ENCODE data around the gene CYP3A5. TPM values are rescaled to one million over a fixed set of nuclear protein-coding genes. Genes with fewer than 3 reads are reported as not detected.
"Not testable (repeated sequence)": the region's sequence is repeated elsewhere in the genome, so short reads cannot be mapped to it uniquely, and the experiment has no call there.

Gene CYP3A5
- total RNA-seq, 2 donors from 2014 or later, result 0.38 to 0.42 TPM

DNA sequence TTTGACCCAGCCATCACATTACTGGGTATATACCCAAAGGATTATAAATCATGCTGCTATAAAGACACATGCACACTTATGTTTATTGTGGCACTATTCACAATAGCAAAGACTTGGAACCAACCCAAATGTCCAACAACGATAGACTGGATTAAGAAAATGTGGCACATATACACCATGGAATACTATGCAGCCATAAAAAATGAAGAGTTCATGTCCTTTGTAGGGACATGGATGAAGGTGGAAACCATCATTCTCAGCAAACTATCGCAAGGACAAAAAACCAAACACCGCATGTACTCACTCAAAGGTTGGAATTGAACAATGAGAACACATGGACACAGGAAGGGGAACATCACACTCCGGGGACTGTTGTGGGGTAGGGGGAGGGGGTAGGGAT, 11.1 kb upstream of the CYP3A5 start:
- not testable (repeated sequence) for H3K9ac ChIP-seq (ENCODE audit: extremely low read depth, low read length, poor library complexity, severe bottlenecking); H3K27ac Mint-ChIP-seq; H3K27me3 ChIP-seq (ENCODE audit: control insufficient read depth, insufficient read depth, low read length, poor library complexity, severe bottlenecking); H3K4me3 ChIP-seq (ENCODE audit: low read length); H3K36me3 Mint-ChIP-seq (ENCODE audit: low read depth); H3K9me3 ChIP-seq (ENCODE audit: control insufficient read depth, low read length); H3K36me3 ChIP-seq (ENCODE audit: control insufficient read depth, insufficient read depth, low read length); H3K27ac ChIP-seq (ENCODE audit: low read depth, low read length); H3K4me3 Mint-ChIP-seq; DNase-seq
- H3K27me3 Mint-ChIP-seq (ENCODE audit: insufficient read depth), result peaks cover 12% of the 10 kb centered on the region
- peaks cover 18% of the 10 kb centered on the region for H3K4me1 ChIP-seq (ENCODE audit: control insufficient read depth, insufficient read depth, low read length)
- 89 to 100% methylated on average over 3 of the region's 4 CpGs for WGBS, 2 experiments (ENCODE audit: insufficient coverage in 1 of 2, insufficient read length in 1 of 2)
- H3K9me3 Mint-ChIP-seq, result peaks cover 33% of the 10 kb centered on the region
- H3K4me1 Mint-ChIP-seq, result peaks cover 32% of the 10 kb centered on the region

DNA sequence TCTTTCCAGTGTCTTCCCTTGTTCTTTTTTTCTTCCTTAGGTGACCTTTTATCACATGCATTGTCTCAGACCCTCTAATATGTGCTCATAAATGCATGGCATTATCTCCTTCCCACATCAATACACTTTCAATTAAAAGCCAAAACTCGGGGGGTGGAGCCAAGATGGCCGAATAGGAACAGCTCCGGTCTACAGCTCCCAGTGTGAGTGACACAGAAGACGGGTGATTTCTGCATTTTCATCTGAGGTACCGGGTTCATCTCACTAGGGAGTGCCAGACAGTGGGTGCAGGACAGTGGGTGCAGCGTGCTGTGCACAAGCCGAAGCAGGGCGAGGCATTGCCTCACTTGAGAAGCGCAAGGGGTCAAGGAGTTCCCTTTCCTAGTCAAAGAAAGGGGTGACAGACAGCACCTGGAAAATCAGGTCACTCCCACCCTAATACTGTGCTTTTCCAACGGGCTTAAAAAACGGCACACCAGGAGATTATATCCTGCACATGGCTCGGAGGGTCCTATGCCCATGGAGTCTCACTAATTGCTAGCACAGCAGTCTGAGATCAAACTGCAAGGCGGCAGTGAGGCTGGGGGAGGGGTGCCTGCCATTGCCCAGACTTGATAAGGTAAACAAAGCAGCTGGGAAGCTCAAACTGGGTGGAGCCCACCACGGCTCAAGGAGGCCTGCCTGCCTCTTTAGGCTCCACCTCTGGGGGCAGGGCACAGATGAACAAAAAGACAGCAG, 6.2 kb upstream of the CYP3A5 start:
- Histone ChIP-seq H3K9me3 (ENCODE audit: control insufficient read depth, low read length) (peaks cover 35% of the 10 kb centered on the region), H3K4me3 (ENCODE audit: low read length) (peak overlapping the region; percentile 23)
- H3K9ac ChIP-seq (ENCODE audit: extremely low read depth, low read length, poor library complexity, severe bottlenecking); H3K4me1 Mint-ChIP-seq; H3K27me3 ChIP-seq (ENCODE audit: control insufficient read depth, insufficient read depth, low read length, poor library complexity, severe bottlenecking); H3K4me3 Mint-ChIP-seq; H3K27ac Mint-ChIP-seq; H3K36me3 ChIP-seq (ENCODE audit: control insufficient read depth, insufficient read depth, low read length); H3K27ac ChIP-seq (ENCODE audit: low read depth, low read length); DNase-seq; H3K4me1 ChIP-seq (ENCODE audit: control insufficient read depth, insufficient read depth, low read length): not testable (repeated sequence)
- H3K27me3 Mint-ChIP-seq (ENCODE audit: insufficient read depth), result peaks cover 16% of the 10 kb centered on the region
- H3K36me3 Mint-ChIP-seq (ENCODE audit: low read depth), result peaks cover 16% of the 10 kb centered on the region
- peaks cover 57% of the 10 kb centered on the region for H3K9me3 Mint-ChIP-seq
- WGBS, 2 experiments (ENCODE audit: insufficient coverage in 1 of 2, insufficient read length in 1 of 2), result 92 to 97% methylated on average over 13 to 14 of the region's 14 CpGs

DNA sequence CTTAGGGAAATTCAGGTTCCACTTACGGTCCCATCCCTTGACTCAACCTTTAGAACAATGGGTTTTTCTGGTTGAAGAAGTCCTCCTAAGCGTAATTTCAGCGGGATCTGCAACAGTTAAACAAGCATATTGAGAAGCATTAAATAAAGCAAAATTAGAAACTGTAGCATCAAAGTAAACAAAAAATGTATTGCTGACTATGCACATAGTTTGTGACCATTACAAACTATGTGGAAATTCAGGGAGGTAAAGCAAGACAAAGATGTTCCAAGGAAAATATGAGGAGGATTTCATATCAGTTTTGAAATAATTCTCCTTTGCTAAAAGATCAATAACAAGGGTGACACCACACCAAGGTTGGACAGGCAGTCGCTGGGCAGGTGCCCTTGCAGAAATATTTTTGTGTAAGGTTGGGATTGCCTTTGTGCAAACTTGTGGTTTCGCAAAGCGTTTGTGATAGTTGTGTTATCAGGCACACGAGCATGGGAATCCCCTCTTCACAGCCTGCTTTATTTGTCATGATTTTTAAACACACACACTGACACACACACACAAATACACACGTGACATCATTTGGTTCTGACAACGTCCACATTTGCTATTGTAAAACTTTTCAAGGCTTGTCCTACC, 5.4 kb upstream of the CYP3A5 start:
- WGBS, 2 experiments (ENCODE audit: insufficient coverage in 1 of 2, insufficient read length in 1 of 2), result 94% methylated on average over 4 to 9 of the region's 9 CpGs

DNA sequence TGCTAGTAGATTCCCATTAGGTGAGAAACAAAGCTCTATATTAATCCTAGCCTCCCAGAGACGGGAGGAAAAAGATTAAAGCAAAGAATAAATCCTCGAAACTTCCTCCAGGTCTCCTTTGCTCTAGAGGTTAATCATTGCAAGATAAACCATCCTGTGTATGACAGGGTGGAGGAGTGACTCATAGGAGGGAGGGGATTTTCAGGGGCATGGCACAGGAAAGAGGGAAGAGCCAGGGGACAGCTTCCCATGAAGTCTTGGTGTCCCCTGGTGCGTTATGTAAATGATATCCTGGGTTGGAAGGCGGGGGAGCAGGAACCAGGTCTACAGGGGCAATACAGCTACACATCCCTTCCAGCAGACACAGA, 780 bp downstream of the CYP3A5 start:
- Mint-ChIP-seq H3K4me1 (peaks cover 7% of the 10 kb centered on the region), H3K27ac (peak overlapping the region; percentile 81), H3K36me3 (ENCODE audit: low read depth) (peaks cover 4% of the 10 kb centered on the region), H3K27me3 (ENCODE audit: insufficient read depth) (peaks cover 4% of the 10 kb centered on the region), H3K9me3 (peaks cover 23% of the 10 kb centered on the region), H3K4me3 (no peak overlapping the region)
- DNase-seq, result peak; percentile 57
- Histone ChIP-seq H3K4me1 (ENCODE audit: control insufficient read depth, insufficient read depth, low read length) (no peaks in the 10 kb centered on the region), H3K9ac (ENCODE audit: extremely low read depth, low read length, poor library complexity, severe bottlenecking) (no peak overlapping the region), H3K27me3 (ENCODE audit: control insufficient read depth, insufficient read depth, low read length, poor library complexity, severe bottlenecking) (no peaks in the 10 kb centered on the region), H3K9me3 (ENCODE audit: control insufficient read depth, low read length) (peaks cover 18% of the 10 kb centered on the region), H3K27ac (ENCODE audit: low read depth, low read length) (no peak overlapping the region), H3K4me3 (ENCODE audit: low read length) (no peak overlapping the region), H3K36me3 (ENCODE audit: control insufficient read depth, insufficient read depth, low read length) (no peaks in the 10 kb centered on the region)
- 67 to 72% methylated on average over 2 to 4 of the region's 4 CpGs for WGBS, 2 experiments (ENCODE audit: insufficient coverage in 1 of 2, insufficient read length in 1 of 2)
- TF ChIP-seq, protein P1, sequence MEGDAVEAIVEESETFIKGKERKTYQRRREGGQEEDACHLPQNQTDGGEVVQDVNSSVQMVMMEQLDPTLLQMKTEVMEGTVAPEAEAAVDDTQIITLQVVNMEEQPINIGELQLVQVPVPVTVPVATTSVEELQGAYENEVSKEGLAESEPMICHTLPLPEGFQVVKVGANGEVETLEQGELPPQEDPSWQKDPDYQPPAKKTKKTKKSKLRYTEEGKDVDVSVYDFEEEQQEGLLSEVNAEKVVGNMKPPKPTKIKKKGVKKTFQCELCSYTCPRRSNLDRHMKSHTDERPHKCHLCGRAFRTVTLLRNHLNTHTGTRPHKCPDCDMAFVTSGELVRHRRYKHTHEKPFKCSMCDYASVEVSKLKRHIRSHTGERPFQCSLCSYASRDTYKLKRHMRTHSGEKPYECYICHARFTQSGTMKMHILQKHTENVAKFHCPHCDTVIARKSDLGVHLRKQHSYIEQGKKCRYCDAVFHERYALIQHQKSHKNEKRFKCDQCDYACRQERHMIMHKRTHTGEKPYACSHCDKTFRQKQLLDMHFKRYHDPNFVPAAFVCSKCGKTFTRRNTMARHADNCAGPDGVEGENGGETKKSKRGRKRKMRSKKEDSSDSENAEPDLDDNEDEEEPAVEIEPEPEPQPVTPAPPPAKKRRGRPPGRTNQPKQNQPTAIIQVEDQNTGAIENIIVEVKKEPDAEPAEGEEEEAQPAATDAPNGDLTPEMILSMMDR (conservative IDR thresholded peaks at IDR 0.05), result no peak

More for the DNA sequence above, 5.4 kb upstream of the CYP3A5 start:
- H3K9me3 Mint-ChIP-seq, result peaks cover 57% of the 10 kb centered on the region
- no peak overlapping the region for H3K4me3 Mint-ChIP-seq
- Histone ChIP-seq H3K36me3 (ENCODE audit: control insufficient read depth, insufficient read depth, low read length) (no peaks in the 10 kb centered on the region), H3K9me3 (ENCODE audit: control insufficient read depth, low read length) (peaks cover 35% of the 10 kb centered on the region), H3K27me3 (ENCODE audit: control insufficient read depth, insufficient read depth, low read length, poor library complexity, severe bottlenecking) (no peaks in the 10 kb centered on the region), H3K4me1 (ENCODE audit: control insufficient read depth, insufficient read depth, low read length) (no peaks in the 10 kb centered on the region), H3K9ac (ENCODE audit: extremely low read depth, low read length, poor library complexity, severe bottlenecking) (no peak overlapping the region), H3K27ac (ENCODE audit: low read depth, low read length) (no peak overlapping the region), H3K4me3 (ENCODE audit: low read length) (peak overlapping the region; percentile 23)
- H3K27me3 Mint-ChIP-seq (ENCODE audit: insufficient read depth), result peaks cover 16% of the 10 kb centered on the region
- H3K27ac Mint-ChIP-seq, result no peak overlapping the region
- TF ChIP-seq, protein P1 (conservative IDR thresholded peaks at IDR 0.05), result no peak
- DNase-seq, result no peak
- H3K36me3 Mint-ChIP-seq (ENCODE audit: low read depth), result peaks cover 16% of the 10 kb centered on the region
- no peaks in the 10 kb centered on the region for H3K4me1 Mint-ChIP-seq

All from endodermal cell (in vitro differentiated cells).